Measurements from ENCODE around the gene OR56A4. TPM values are rescaled to one million over a fixed set of nuclear protein-coding genes. Genes with fewer than 3 reads are reported as not detected.

The OR56A4 gene
- total and polyA plus RNA-seq, 2 of the 13 experiments (the other 11 are each of a cell fraction or from before 2014, with no cell fraction given) = not detected

DNA sequence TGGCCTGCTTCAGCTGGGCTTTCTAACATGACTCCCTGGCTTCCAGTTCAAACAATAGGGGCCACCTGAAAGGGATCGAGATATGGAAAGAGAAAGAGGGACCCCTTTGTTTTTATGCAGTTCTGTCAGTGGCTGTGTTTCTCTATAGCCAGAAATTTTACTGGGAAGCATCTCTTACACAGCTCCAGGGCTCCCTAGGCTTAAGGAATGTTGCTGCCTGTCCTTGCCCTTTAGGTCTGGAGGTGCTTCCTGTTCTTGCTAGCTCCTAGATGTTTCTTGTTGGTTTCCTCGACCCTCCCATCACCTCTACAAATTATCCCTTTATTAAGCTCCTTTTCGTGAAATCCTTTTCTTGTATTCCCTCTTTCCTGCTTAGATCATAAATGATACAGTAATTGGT, 45.6 kb upstream of the OR56A4 start (continued):
- TF ChIP-seq PAF1 (CRISPR knock-in tag; IDR thresholded peaks at IDR 0.05) = no peak
- TF ChIP-seq BRCA1 (CRISPR knock-in tag; IDR thresholded peaks at IDR 0.05) = no peak
- no peak for TF ChIP-seq FOXM1 (CRISPR knock-in tag; IDR thresholded peaks at IDR 0.05)
- TF ChIP-seq, protein P1, sequence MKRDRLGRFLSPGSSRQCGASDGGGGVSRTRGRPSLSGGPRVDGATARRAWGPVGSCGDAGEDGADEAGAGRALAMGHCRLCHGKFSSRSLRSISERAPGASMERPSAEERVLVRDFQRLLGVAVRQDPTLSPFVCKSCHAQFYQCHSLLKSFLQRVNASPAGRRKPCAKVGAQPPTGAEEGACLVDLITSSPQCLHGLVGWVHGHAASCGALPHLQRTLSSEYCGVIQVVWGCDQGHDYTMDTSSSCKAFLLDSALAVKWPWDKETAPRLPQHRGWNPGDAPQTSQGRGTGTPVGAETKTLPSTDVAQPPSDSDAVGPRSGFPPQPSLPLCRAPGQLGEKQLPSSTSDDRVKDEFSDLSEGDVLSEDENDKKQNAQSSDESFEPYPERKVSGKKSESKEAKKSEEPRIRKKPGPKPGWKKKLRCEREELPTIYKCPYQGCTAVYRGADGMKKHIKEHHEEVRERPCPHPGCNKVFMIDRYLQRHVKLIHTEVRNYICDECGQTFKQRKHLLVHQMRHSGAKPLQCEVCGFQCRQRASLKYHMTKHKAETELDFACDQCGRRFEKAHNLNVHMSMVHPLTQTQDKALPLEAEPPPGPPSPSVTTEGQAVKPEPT (CRISPR knock-in tag; IDR thresholded peaks at IDR 0.05; ENCODE audit: low read depth) = no peak
- no peak for TF ChIP-seq MTF2 (CRISPR knock-in tag; IDR thresholded peaks at IDR 0.05; ENCODE audit: borderline replicate concordance)

DNA sequence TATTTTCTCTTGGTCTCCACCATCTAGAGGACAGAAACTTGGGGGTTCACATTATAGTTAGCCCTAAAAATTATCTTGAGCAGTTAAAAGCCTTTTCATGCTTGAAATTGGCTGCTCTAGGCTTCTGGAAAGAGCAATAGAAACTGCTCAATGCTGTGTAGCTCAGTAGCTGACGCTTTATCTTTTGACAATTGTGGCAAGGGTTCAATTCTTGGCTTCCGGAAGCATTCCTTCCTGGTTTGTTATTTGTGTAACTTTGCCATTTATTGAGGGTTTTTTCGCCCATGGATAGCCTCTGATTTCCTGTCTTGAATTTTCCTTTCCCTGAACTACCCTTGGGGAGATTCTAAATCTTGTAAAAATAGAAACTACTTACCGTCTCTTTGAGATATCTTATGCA, 34.1 kb upstream of the OR56A4 start:
- BruUV-seq (replicated peaks) = no TSS peak
- Histone ChIP-seq H2AFZ (ENCODE audit: low read length) (no peak overlapping the region), H3K27me3 (ENCODE audit: control insufficient read depth in 1 of 2, insufficient read depth in 2 of 2, low read length in 2 of 2) (0 out of 5 replicates have a peak, but pooled peaks cover 0 to 3% of the 10 kb centered on the region in 2 experiments), H4K20me1 (ENCODE audit: insufficient read depth, low read length) (no peaks in the 10 kb centered on the region), H3K4me1 (ENCODE audit: insufficient read depth, low read length) (no peaks in the 10 kb centered on the region), H3K36me3 (replicated peaks in 1 of 2; ENCODE audit: control insufficient read depth in 1 of 2, insufficient read depth in 2 of 2, low read length in 2 of 2) (no peaks in the 10 kb centered on the region), H3K4me3 (replicated peaks in 1 of 3; ENCODE audit: insufficient read depth in 1 of 3, low read depth in 2 of 3, low read length in 3 of 3) (no peak overlapping the region), H3K27ac (ENCODE audit: extremely low read length, insufficient read depth, low read length) (no peak overlapping the region), H3K9ac (ENCODE audit: insufficient read depth, low read depth, low read length) (no peak overlapping the region), H3K79me2 (ENCODE audit: insufficient read depth, low read length) (no peaks in the 10 kb centered on the region), H3K9me3 (ENCODE audit: low read length) (no peaks in the 10 kb centered on the region), H3K4me2 (ENCODE audit: low read depth, low read length) (no peak overlapping the region)
- in situ Hi-C loops (cut with HindIII; ENCODE audit: extremely low pct_ligation_motif_present, low pct_unique_long_range_greater_than_20kb) (no loop called here), intact Hi-C loops (cut with micrococcal nuclease; ENCODE audit: unreplicated experiment) (no loop called here)
- 24% methylated on average over 4 of the region's 4 CpGs for WGBS (ENCODE audit: low lambda C conversion rate)
- no peak for ATAC-seq
- TF ChIP-seq KDM5A (IDR thresholded peaks at IDR 0.05; ENCODE audit: borderline replicate concordance, low read length) (no peak), NAIF1 (CRISPR knock-in tag; IDR thresholded peaks at IDR 0.05; ENCODE audit: borderline replicate concordance) (no peak), TCF7 (IDR thresholded peaks at IDR 0.05; ENCODE audit: low read depth) (no peak), KDM1A (CRISPR knock-in tag; IDR thresholded peaks at IDR 0.05) (no peak), AKAP8 (CRISPR knock-in tag; IDR thresholded peaks at IDR 0.05) (no peak), ZNF350 (CRISPR knock-in tag; IDR thresholded peaks at IDR 0.05; ENCODE audit: borderline replicate concordance, low read depth) (no peak), HOXA7 (CRISPR knock-in tag; IDR thresholded peaks at IDR 0.05) (no peak), ONECUT2 (CRISPR knock-in tag; IDR thresholded peaks at IDR 0.05) (no peak)
- POLR2A ChIA-PET = no interaction called here
- CTCF ChIA-PET (ENCODE audit: low intra/inter-chr PET ratio, low total read pairs) = no interaction called here
- no peak for DNase-seq (ENCODE audit: low spot score)
- no peak for FAIRE-seq
